Natural killer cell treated with Interleukin-12 subunit alpha and Interleukin-12 subunit beta and Interleukin-15 and Interleukin-18, amount 100 ng/mL, for 72 hours (primary cell): Measurements from ENCODE around the gene CNKSR3. TPM values are rescaled to one million over a fixed set of nuclear protein-coding genes. Genes with fewer than 3 reads are reported as not detected.
A peak's percentile ranks its signal among the peaks of the same experiment; 100 is the strongest.
"Not testable (repeated sequence)": the region's sequence is repeated elsewhere in the genome, so short reads cannot be mapped to it uniquely, and the experiment has no call there.

Experiments
- ATAC-seq, 2 donors: fragments of 150-1000 bp; cut with Tn5 transposase in 1 of 2; sonication (Bioruptor Pico), chemical (Tn5 transposase) in 1 of 2; 2 replicates each; pipeline ENCODE4 v1.10.0; 2021
- DNase-seq: peaks from one replicate; pipeline ENCODE4 v3.0.0; 2022; ENCODE audit warnings: low spot score
- H3K27ac Mint-ChIP-seq, 2 donors: 1 replicate in 1 of 2; 2 replicates in 1 of 2; pipeline ENCODE4 v1.8.0; 2022; ENCODE audit warnings: mixed read lengths in 2 of 2, mild to moderate bottlenecking in 1 of 2, moderate library complexity in 1 of 2
- H3K27me3 Mint-ChIP-seq, 2 donors: 1 replicate in 1 of 2; 2 replicates in 1 of 2; pipeline ENCODE4 v1.8.0; 2022; ENCODE audit warnings: mixed read lengths in 2 of 2
- H3K36me3 Mint-ChIP-seq: one replicate; pipeline ENCODE4 v1.8.0; 2022; ENCODE audit warnings: mixed read lengths
- H3K4me1 Mint-ChIP-seq, 2 donors: 1 replicate in 1 of 2; 2 replicates in 1 of 2; pipeline ENCODE4 v1.8.0; 2022; ENCODE audit warnings: low read depth in 2 of 2, mixed read lengths in 2 of 2, mild to moderate bottlenecking in 1 of 2
- H3K4me3 Mint-ChIP-seq: one replicate; pipeline ENCODE4 v1.8.0; 2022; ENCODE audit warnings: mixed read lengths
- H3K9me3 Mint-ChIP-seq: 2 replicates; pipeline ENCODE4 v1.8.0; 2022; ENCODE audit warnings: mixed read lengths
- total RNA-seq, 2 donors: library from RNA; stranded (reverse); gene quantifications; one replicate each; pipeline ENCODE4 v1.2.3, GENCODE V29; 2022

CNKSR3 gene
- total RNA-seq, result under 1 TPM in 1 of 2 donors, not detected in 1; 0.20 TPM

DNA sequence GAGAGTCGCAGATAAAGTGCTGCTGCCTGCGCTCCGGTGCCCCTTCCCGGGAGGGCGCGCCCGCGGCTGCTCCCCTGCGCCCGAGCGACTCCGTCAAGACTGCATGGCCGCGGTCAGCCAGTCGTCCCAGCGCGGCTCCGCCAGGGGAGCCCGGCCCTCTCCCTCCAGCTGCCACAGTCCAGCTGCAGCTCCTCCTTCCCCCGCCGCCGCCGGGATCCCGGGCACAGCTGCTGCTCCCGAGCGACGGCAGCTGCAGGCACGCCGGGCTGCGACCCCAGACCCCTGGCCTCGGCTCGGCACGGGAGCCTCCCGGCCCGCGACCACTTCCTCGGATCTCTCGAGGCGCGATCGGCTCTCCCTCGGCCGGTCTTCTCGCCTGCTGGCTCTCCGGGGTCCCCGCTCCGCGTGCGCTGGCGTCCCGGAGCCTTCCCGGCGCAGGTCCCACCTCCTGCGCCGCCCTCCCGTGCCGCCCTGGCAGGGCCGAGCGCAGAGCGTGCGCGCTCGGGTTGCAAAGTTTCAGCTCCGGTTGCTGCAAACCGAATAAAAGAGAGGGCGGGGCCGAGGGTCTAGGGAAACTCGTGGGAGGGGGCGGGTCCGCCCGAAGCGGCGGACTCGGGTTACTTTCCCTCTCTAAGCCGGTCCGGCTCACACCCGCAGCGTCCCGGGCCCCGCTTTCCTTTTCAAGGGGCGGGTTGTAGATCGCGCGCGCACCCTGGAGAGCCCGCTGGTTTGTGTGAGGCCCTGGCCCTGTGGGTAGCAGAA is at the start of gene CNKSR3:
Gene CNKSR3 (minus strand): TSS at position 542 of the 762 bp plus-strand sequence. CDS start 571 bp downstream, outside the sequence.
- Mint-ChIP-seq H3K27me3 (peaks cover 35 to 56% of the 10 kb centered on the region in 2 donors), H3K36me3 (no peaks in the 10 kb centered on the region), H3K4me3 (peak within 1 kb of the TSS; percentile 62), H3K4me1 (peaks cover 10% of the 10 kb centered on the region in 2 donors), H3K27ac (no peak within 1 kb of the TSS), H3K9me3 (no peaks in the 10 kb centered on the region)
- ATAC-seq (peak; percentile 63 to 69), DNase-seq (no peak)

DNA sequence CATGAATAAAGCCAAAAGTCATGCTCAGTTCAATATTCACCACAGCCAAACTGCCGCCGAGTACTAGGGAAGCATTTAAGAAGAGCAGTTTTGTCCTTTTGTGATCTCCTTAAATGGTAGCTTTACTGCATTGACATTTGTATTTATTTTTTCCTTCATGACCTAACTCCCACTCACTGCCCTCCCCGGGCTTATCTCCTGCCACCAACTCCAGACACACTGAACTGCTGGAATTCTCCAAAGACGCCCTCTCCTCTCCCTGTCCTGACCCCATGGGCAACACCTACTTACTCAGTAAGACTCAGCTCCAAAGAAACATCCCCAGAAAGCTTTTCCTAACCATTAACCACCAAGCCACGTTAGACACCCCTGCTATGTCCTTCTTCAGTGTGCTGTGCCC is 48.5 kb upstream of the CNKSR3 start:
- no peaks in the 10 kb centered on the region for H3K4me1 Mint-ChIP-seq
- H3K27ac Mint-ChIP-seq, result no peak overlapping the region
- no peaks in the 10 kb centered on the region for H3K9me3 Mint-ChIP-seq
- DNase-seq (no peak), ATAC-seq (peak; percentile 27 to 52)
- H3K27me3 Mint-ChIP-seq, result peaks cover 8 to 14% of the 10 kb centered on the region in 2 donors
- no peaks in the 10 kb centered on the region for H3K36me3 Mint-ChIP-seq
- H3K4me3 Mint-ChIP-seq, result no peak overlapping the region

DNA sequence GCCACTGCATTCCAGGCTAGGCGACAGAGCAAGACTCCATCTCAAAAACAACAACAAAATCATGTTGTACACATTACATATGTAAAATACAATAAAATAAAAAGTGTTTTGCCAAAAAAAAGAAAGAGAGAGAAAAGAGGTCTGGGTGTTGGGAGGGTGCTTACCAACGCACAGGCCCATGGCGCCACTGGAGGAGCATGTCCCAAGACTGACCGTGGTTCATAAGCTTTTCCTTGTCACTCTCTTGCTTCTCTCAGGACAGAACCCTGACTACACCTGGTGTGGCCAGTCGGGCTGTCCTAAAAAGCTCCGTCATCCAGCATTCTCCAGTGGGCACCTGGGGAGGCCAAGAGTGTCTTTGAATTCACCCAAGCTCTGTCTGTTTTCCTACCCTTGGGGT is 48.0 kb upstream of the CNKSR3 start:
- ATAC-seq, result no peak
- Mint-ChIP-seq H3K4me1 (no peaks in the 10 kb centered on the region), H3K27me3 (peaks cover 8 to 14% of the 10 kb centered on the region in 2 donors), H3K9me3 (no peaks in the 10 kb centered on the region), H3K4me3 (no peak overlapping the region), H3K36me3 (no peaks in the 10 kb centered on the region), H3K27ac (no peak overlapping the region)
- no peak for DNase-seq

DNA sequence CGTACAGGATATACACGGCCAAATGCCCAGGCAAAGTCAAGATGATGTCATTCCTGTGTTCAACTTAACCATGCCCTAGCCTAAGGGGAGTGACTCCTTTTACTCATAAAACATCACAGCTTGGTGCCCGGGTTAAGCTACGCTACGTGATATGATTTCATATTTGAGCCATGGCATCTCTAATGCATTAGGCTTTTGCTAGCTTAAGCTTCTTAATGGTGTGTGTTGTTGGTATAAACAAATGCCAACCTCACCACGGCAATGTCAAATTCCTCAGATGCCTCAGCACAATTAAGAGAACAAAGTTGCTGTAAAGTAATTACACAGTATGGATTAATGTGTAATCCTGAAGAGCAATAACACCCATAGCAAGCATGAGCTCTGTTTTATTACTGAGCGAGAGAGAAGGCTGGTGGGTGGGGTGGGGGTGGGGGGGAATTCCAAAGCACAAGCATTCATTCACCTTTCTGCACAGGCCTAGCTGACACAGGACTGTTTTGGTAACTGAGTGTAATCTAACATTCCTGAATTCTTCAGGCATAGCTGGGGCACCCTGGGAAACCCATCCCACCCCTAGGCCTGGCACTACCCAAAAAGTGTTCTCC is 44.7 kb upstream of the CNKSR3 start:
- no peak overlapping the region for H3K27ac Mint-ChIP-seq
- DNase-seq (no peak), ATAC-seq (no peak)
- H3K36me3 Mint-ChIP-seq, result no peaks in the 10 kb centered on the region
- peaks cover 2 to 5% of the 10 kb centered on the region in 2 donors for H3K27me3 Mint-ChIP-seq
- H3K9me3 Mint-ChIP-seq, result no peaks in the 10 kb centered on the region
- no peaks in the 10 kb centered on the region for H3K4me1 Mint-ChIP-seq
- H3K4me3 Mint-ChIP-seq, result no peak overlapping the region

DNA sequence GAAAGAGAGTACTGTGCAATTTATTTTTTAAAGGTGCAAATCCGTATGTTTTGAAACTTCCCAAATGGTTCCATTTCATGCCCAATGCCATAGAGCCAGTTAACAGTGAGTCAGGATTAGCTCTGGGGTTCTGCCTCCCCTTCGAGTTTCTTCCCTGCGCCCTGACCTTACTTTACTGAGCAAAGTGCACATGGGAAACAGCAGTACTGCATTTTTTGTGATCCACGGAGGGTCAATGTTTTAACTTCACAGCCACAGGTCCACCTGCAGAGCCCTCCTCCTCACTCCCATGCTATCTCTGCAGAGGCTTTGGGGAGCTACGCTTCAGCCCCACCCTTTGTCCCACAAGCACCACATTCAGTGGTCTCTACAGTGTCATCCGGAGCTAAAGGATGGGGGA is 44.0 kb upstream of the CNKSR3 start:
- Mint-ChIP-seq H3K27ac (no peak overlapping the region), H3K27me3 (peaks cover 4 to 10% of the 10 kb centered on the region in 2 donors), H3K36me3 (no peaks in the 10 kb centered on the region), H3K4me1 (no peaks in the 10 kb centered on the region), H3K9me3 (no peaks in the 10 kb centered on the region), H3K4me3 (no peak overlapping the region)
- ATAC-seq, result no peak
- no peak for DNase-seq

DNA sequence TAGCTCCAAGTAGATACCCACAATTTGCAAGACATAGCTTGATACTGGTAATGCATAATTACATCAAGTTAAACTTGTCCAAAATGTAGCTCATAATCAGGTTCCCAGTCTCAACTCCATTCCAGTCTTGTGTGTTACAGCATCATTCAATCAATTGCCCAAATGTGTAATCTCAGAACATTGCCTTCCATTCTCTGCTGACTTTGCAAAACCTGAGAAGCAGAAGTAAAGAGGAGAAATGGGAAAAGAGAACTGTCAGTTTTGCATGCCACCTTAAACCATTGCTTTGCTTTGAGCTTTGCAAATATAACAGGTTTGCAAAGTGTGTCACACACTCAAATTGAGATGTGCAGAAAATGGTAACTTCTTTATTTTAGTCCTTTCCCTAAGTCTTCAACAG is 40.3 kb upstream of the CNKSR3 start:
- ATAC-seq, result no peak
- Mint-ChIP-seq H3K27me3 (peaks cover 4 to 19% of the 10 kb centered on the region in 2 donors), H3K27ac (no peak overlapping the region), H3K9me3 (no peaks in the 10 kb centered on the region), H3K36me3 (no peaks in the 10 kb centered on the region), H3K4me1 (no peaks in the 10 kb centered on the region), H3K4me3 (no peak overlapping the region)
- DNase-seq, result no peak

DNA sequence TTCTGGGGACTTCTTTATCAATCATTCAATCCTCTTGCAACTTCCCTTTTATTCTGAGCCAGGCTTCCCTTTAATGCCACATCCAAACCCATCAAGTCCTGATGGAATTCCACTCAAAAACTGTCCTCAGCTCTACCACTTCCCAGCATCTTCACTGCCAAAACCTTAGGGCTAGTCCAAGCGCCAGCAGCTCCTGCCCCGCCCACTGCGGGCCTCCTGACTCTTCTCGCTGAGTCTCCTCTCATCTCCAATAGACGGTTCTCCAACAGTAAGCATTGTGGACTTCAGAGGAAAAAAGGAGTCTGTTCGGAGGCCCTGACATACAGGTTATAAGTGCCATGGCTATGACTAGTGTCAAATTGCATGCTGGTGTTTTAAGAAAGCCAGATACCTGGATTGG is 38.7 kb upstream of the CNKSR3 start:
- Mint-ChIP-seq H3K9me3 (no peaks in the 10 kb centered on the region), H3K36me3 (no peaks in the 10 kb centered on the region), H3K4me3 (no peak overlapping the region), H3K4me1 (no peaks in the 10 kb centered on the region), H3K27me3 (peaks cover 4 to 19% of the 10 kb centered on the region in 2 donors), H3K27ac (no peak overlapping the region)
- ATAC-seq (no peak), DNase-seq (no peak)

DNA sequence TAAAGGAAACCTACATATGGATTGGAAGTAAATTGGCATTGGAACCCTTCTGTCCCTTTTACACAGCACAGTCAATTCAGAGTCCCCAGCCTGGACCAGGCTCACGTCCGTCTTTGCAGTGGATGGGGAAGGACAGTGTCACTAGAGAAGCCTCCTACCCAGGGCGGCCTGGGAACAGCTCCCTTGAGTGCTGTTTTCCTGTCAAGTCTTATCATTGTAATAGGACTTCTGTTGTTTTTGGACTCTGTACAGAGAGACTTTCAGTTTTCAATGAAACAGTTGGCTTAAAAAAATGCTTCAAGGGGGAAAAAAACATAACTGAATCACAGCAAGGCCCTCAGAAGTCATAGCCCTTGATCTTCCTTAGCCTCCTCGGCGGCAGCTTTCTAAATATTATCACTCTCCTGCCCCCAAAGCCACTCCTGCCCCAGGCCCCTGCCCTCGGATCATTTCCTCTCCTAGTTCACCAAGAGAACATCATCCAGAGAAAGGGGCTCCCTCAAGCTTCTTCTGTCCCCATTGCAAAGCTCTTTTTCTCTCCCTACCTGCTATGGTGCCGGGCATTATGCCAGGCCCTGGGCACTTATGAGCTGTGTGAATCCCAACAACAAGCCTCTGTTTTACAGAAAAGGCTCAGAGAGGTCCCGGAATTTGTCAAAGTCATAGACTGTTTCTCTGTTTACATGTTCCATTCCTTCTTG is 37.8 kb upstream of the CNKSR3 start:
- DNase-seq (no peak), ATAC-seq (no peak)
- H3K4me1 Mint-ChIP-seq, result no peaks in the 10 kb centered on the region
- no peaks in the 10 kb centered on the region for H3K36me3 Mint-ChIP-seq
- no peaks in the 10 kb centered on the region for H3K9me3 Mint-ChIP-seq
- no peak overlapping the region for H3K27ac Mint-ChIP-seq
- peaks cover 4 to 19% of the 10 kb centered on the region in 2 donors for H3K27me3 Mint-ChIP-seq
- H3K4me3 Mint-ChIP-seq, result no peak overlapping the region

DNA sequence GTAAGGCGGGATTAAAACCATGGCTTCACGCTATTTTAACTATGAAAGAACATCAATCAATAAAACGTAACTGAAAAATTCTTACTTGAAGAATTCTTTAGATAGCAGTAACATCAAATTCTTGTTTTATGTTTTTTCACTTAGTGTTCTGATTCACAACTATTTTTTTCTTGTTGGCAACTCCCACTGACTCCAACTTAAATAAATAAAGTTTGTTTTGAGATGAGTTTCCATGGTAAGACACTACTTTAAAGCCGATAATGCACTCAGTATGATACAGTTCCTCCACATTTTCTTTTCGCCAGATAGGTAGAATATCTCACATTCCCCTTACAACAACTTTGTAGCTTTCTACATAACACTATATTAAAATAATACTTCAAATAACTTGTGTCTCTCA is 33.1 kb upstream of the CNKSR3 start:
- Mint-ChIP-seq H3K4me3 (no peak overlapping the region), H3K27ac (no peak overlapping the region), H3K27me3 (peaks cover 0 to 6% of the 10 kb centered on the region in 2 donors), H3K36me3 (no peaks in the 10 kb centered on the region), H3K4me1 (no peaks in the 10 kb centered on the region), H3K9me3 (no peaks in the 10 kb centered on the region)
- no peak for DNase-seq
- ATAC-seq, result no peak

DNA sequence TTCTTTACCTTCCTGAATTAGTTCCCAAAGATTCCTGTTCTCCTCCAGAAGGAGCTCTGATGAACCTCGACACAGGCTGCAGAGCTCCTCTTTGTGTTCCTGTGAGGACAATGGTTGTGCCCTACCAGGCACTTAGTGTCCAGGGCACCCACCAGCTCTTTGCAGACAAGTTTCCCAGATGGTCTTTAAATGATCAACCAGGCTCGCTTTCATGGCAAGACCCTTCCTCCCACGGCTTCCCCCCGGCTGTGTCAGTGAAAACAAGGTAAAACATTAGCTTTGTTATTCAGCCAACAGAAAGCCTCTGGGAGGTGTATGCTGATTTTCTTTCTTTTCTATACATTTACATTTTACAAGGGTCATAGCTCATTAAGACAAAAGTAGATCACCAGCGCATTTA is 32.3 kb upstream of the CNKSR3 start:
- DNase-seq (no peak), ATAC-seq (no peak)
- H3K27ac Mint-ChIP-seq, result no peak overlapping the region
- no peaks in the 10 kb centered on the region for H3K27me3 Mint-ChIP-seq
- no peaks in the 10 kb centered on the region for H3K36me3 Mint-ChIP-seq
- H3K4me1 Mint-ChIP-seq, result no peaks in the 10 kb centered on the region
- no peak overlapping the region for H3K4me3 Mint-ChIP-seq
- no peaks in the 10 kb centered on the region for H3K9me3 Mint-ChIP-seq

DNA sequence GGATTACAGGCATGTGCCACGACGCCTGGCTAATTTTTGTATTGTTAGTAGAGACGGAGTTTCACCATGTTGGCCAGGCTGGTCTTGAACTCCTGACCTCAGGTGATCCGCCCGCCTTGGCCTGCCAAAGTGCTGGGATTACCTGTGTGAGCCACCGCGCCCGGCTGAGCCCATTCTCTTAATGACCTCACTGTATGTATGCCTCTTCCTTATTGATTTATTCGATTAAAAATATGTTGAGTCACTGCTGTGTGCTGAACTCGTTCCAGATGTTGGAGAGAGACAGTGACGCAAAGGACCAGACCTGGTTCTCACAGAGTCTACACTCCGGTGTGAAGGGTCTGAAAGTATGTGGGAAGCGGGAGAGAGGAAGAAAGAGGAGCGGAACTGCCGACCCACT is 31.4 kb upstream of the CNKSR3 start:
- DNase-seq, H3K9me3 Mint-ChIP-seq, H3K36me3 Mint-ChIP-seq, H3K4me3 Mint-ChIP-seq, H3K27ac Mint-ChIP-seq, ATAC-seq, H3K4me1 Mint-ChIP-seq, H3K27me3 Mint-ChIP-seq: not testable (repeated sequence)

DNA sequence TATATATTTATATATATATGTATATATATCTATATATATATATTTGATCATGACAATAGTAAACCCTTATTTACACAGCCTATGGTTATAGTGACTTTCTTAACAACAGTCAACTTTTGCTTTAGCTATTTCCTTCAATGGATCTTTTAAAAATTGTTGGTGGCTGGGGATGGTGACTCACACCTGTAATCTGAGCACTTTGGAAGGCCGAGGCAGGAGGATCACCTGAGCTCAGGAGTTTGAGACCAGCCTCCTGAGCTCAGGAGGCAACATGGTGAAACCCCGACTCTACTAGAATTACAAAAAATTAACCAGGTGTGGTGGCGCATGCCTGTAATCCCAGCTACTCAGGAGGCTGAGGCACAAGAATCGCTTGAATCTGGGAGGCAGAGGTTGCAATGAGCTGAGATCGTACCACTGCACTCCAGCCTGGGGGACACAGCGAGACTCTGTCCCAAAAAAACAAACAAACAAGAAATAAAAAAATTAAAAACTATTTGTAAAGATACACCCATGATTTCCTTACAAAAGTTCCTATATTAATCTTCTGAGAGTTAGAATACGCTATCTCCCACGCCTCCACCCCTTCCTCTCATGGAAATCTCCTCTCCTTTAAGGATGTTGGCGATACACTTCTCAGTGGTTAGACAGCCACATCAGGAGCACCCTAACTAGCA is 29.2 kb upstream of the CNKSR3 start:
- Mint-ChIP-seq H3K27me3 (peaks cover 0 to 8% of the 10 kb centered on the region in 2 donors), H3K27ac (no peak overlapping the region), H3K4me3 (no peak overlapping the region), H3K9me3 (no peaks in the 10 kb centered on the region), H3K36me3 (no peaks in the 10 kb centered on the region), H3K4me1 (no peaks in the 10 kb centered on the region)
- ATAC-seq, result no peak
- DNase-seq, result no peak

DNA sequence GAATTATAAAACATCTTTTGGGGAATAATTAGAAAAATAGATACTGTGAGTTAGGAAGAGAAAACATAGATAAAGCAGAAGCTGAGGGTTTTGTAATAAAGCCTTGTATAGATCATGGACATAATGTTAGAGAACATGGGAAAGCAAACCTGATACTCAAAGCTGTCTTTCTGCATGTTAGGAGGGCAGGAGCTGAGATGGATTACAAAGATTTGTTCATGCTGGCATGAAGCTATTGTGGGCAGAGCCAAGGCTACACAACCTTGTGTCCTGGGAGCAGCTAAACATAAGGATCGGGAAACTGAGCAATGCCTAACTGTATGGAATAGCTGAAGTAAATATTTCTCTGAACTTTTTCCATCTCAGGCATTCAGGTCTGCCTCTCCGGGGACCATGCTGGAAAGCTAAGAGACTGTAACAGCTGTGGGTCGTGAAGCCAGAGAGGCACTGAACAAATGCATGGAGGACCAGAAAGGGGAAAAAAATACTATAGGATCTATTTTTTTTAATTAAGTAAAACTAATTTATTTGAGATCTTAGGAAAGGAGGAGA is 28.2 kb upstream of the CNKSR3 start:
- Mint-ChIP-seq H3K4me3 (no peak overlapping the region), H3K9me3 (no peaks in the 10 kb centered on the region), H3K27ac (no peak overlapping the region), H3K36me3 (no peaks in the 10 kb centered on the region), H3K4me1 (no peaks in the 10 kb centered on the region), H3K27me3 (peaks cover 0 to 8% of the 10 kb centered on the region in 2 donors)
- ATAC-seq (no peak), DNase-seq (no peak)
